GM12874 (cell line): ENCODE results near the gene PTOV1.

Source experiments
- TF ChIP-seq, protein P1 (sequence below): IDR thresholded peaks from 2 replicates; pipeline ENCODE4 v1.5.1; 2011; ENCODE audit warnings: low read depth, mild to moderate bottlenecking, control low read depth, low read length, moderate library complexity; ENCODE audit not compliant: insufficient read depth

PTOV1 gene

DNA sequence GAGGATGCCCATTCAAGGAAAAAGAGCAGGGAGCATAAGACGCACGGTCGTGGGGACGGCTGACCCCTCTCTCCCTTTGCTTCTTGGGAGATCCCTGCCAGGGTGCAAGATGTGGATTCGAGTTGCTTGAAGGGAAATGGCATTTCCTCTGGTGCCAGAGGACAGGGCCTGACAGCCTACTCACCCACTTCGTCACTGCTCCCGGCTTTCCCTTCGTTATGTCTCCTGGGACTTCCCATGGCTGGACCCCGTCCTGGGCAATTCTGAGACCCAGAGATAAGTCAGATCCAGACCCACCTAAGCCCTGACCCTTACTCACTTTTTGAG lies 27.7 kb downstream of the PTOV1 start:
- TF ChIP-seq, protein P1, sequence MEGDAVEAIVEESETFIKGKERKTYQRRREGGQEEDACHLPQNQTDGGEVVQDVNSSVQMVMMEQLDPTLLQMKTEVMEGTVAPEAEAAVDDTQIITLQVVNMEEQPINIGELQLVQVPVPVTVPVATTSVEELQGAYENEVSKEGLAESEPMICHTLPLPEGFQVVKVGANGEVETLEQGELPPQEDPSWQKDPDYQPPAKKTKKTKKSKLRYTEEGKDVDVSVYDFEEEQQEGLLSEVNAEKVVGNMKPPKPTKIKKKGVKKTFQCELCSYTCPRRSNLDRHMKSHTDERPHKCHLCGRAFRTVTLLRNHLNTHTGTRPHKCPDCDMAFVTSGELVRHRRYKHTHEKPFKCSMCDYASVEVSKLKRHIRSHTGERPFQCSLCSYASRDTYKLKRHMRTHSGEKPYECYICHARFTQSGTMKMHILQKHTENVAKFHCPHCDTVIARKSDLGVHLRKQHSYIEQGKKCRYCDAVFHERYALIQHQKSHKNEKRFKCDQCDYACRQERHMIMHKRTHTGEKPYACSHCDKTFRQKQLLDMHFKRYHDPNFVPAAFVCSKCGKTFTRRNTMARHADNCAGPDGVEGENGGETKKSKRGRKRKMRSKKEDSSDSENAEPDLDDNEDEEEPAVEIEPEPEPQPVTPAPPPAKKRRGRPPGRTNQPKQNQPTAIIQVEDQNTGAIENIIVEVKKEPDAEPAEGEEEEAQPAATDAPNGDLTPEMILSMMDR = no peak

DNA sequence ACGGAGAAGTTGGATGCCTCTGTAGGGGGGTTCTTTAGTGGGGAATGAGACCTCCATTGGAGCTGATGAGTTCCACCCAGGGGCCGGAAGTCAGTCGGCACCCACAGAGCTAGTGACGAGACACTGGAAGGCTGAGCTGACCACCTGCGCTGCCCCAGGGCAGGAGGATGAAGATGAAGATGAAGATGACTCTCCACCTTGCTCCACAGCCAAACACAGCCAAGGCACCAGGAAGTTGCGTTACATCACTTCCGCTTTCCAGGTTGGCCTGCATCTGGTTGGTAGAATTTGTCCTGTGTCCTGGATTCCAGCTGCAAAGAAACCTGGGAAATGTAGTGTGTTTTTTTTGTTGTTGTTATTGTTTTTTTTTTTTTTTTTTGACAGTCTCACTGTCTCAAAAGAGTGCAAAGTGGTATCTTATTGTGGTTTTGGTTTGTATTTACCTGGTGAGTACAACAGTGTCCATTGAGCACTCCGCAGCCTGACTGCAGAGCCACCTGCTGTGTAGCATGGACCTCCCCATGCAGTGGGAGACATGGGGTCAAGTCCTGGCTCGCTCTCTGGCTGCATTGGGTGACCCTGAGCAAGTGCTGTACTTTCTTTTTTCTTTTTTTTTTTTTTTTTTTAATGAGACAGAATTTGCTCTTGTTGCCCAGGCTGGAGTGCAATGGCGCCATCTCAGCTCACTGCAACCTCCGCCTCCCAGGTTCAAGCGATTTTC lies 28.4 kb downstream of the PTOV1 start:
- TF ChIP-seq, protein P1 = no peak

DNA sequence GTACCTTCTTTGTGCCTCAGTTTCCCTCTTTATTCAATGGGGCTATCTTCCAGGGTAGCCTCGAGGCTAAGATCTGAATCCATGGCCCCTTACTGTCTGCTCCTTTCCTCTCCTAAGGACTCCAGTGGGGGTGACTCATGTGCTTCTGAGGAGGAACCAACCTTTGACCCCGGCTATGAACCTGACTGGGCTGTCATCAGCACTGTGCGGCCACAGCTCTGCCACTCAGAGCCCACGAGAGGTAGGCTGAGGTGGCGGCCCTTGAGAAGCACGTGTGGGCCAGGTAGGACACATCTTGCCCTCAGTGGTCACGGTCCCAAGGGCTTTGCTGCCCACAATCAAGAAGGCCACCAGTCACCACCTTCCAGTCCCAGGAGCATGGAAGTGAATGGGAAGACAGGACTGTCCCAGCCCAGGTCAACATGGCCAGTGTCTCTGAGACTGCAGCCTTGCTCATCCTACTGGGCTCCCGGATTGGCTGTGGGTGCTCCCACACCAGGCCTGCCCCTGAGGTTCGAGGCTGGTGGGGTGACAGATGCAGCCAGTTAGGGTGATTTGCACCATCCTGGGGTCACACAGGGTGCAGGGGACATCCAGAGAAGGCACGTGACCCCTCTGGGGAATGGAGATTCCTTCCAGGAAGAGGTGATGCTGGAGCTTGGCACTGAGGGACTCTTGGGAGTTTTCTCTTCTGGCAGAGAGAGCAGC lies 29.4 kb downstream of the PTOV1 start:
- TF ChIP-seq, protein P1 = no peak

DNA sequence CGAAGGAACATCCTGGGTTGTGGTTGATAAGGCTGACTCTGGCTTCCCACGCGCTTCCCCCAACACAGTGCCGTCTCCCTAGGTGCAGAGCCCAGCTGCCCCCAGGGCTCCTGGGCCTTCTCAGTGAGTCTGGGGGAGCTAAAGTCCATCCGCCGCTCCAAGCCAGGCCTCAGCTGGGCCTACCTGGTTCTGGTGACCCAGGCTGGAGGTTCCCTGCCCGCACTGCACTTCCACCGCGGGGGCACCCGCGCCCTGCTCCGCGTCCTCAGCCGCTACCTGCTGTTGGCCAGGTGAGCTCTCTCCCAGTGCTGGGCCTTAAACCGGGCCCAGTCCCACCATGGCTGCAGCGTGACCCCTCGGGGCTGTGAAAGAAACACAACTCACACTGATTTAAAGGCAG lies 30.2 kb downstream of the PTOV1 start:
- TF ChIP-seq, protein P1 = no peak

DNA sequence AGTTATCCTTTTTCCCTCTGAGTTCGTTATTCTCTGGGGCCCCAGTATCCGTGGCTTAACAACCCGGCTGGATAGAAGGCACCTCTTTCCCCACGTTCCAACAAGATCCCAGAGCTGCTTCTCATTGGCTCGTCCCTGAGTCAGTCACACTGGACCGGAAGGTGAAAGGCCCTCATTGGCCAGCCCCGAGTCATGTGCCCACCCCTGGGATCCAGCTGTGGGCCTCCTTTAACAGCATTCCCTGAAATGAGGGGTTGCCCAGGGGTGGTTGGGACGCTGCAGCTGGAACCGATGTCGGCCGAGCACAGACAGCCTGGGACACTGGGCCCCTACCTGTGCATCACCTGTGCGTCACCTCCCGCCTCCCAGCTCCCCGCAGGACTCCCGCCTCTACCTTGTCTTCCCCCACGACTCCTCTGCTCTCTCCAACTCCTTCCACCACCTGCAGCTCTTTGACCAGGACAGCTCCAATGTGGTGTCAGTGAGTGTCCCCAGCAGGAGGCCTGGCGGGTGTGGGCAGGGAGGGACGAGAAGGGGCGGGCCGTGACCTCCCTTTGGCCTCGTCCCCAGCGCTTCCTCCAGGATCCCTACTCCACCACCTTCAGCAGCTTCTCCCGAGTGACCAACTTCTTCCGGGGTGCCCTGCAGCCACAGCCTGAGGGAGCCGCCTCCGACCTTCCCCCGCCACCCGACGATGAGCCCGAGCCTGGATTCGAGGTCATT lies 30.9 kb downstream of the PTOV1 start:
- TF ChIP-seq, protein P1 = no peak

DNA sequence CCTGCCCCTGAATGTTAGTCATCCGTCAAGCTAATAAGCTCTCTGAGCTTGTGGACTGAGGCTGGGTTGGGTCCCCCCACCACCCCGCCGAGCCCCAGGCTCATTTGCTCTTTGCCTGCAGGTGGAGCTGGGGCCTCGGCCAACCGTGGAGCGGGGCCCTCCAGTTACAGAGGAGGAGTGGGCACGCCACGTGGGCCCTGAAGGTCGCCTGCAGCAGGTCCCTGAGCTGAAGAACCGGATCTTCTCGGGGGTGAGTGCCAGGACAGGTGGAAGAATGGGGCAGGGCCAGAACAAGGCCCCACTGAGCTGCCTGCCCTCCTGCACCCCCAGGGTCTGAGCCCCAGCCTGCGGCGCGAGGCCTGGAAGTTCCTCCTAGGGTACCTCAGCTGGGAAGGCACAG lies 31.7 kb downstream of the PTOV1 start:
- TF ChIP-seq, protein P1 = no peak

DNA sequence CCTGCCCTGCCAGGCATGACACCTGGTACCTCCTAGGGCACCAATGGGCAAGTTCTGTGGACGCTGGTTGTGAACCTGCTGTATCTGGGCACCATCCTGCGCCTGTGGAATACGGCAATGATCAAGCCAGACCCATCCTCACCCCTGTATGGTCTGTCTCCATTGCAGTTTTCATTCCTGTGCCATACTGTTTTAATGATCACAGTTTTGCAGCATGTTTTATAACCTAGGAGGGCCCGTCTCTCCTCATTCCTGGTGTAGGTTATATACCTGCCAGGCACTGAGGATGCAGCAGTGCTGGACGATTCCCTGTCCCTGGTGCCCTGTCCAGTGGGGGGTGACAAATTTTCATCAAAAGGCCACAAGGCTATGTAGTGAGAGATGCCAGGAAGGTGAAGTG lies 32.1 kb downstream of the PTOV1 start:
- TF ChIP-seq, protein P1 = no peak
